ENCODE measurements around the gene DMD. TPM values are rescaled to one million over a fixed set of nuclear protein-coding genes. Genes with fewer than 3 reads are reported as not detected.

DMD gene
- polyA plus RNA-seq, 1 donor from 2014 or later, result 3.1 TPM

GRCh38 chrX:32893751-32894150, 317.6 kb downstream of the DMD start:
- peaks cover 0 to 2% (median 0%) of the 10 kb centered on the region in 3 donors for H3K9me3 Mint-ChIP-seq
- no peaks in the 10 kb centered on the region for H3K4me1 Mint-ChIP-seq
- no peaks in the 10 kb centered on the region for H3K27me3 Mint-ChIP-seq
- H3K36me3 Mint-ChIP-seq, result no peaks in the 10 kb centered on the region
- H3K4me3 Mint-ChIP-seq, result no peak overlapping the region
- no peak overlapping the region for H3K27ac Mint-ChIP-seq

DNA sequence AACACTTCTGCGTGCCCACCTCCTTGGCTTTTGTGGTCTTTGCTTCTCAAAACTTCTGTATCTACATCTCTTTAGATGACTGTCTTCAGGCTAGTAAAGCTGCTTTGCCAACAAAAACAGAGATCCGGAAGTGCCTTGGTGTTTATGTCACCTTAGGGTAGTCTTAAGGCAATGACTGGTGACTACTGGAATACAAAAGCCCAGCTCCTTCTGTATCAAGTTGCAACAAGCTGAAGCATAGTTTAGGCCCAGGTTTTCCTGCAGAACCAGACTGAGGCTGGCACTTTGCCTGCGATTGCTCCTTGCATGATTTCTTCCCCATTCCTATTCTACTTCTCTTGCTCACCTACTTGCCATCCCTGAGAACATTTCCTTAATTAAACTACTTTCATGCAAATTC, 333.8 kb downstream of the DMD start:
- Mint-ChIP-seq H3K4me3 (no peak overlapping the region), H3K27ac (no peak overlapping the region), H3K9me3 (peaks cover 0 to 16% (median 0%) of the 10 kb centered on the region in 3 donors), H3K4me1 (no peaks in the 10 kb centered on the region), H3K27me3 (no peaks in the 10 kb centered on the region), H3K36me3 (no peaks in the 10 kb centered on the region)

DNA sequence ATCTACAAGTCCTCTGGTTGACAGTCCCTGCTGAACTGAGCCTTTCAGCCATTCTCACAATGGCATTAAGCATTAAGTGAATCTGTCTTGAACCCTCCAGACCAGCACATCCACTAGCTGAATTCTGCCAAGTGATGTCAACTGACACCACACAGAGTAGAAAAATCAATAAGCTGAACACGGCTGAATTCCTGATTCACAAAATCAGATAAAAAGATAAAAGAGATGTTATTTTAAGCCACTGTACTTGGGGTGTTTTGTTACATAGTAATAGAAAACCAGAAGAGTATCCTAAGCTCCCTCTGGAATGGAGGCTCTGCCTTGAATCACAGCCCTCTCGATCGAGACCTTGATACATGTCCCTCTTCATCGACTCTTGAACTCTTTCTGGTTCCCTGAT, 336.5 kb downstream of the DMD start:
- no peaks in the 10 kb centered on the region for H3K27me3 Mint-ChIP-seq
- H3K4me1 Mint-ChIP-seq, result no peaks in the 10 kb centered on the region
- H3K36me3 Mint-ChIP-seq, result no peaks in the 10 kb centered on the region
- peak overlapping the region in 1 of 3 donors; percentile 6 for H3K27ac Mint-ChIP-seq
- no peak overlapping the region for H3K4me3 Mint-ChIP-seq
- peaks cover 0 to 14% (median 1%) of the 10 kb centered on the region in 3 donors for H3K9me3 Mint-ChIP-seq

DNA sequence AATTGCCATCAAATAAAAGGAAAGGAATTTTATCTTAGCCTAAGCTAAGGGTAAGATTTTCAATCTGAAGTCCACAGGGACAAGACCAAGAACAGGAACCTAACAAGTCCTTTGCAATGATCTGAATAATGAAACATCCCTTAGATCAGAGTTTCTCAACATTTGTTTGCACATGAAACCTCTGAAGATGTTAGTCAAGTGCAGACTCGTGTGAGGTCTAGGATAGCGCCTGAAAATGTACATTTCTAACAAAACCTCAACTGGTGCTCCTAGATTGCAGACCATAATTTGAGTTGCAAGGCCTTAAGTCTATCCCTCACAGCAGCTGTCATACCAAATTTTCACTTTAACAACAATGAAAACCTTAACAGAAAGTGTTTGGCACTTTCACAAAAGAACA, 337.6 kb downstream of the DMD start:
- Mint-ChIP-seq H3K9me3 (peaks cover 0 to 13% (median 1%) of the 10 kb centered on the region in 3 donors), H3K36me3 (no peaks in the 10 kb centered on the region), H3K27me3 (no peaks in the 10 kb centered on the region)

DNA sequence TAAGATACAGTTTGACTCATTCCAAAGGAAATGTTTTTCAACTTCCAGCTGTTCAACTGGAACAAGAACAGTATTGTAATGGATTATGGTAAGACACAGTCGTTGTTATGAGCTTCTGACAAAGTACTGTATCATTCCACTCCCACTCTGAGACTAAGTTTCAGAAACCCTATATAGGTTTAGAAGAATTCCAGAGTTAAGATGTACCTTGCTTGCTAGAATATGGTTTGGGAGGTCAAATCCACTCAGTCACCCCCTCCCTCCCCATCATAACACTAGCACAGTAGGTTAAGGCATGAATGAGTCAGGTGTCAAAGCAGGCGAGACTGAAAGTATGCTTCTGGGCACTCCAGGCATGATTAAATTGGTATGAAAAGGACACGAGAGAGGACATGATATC, 339.7 kb downstream of the DMD start:
- Mint-ChIP-seq H3K4me3 (no peak overlapping the region), H3K36me3 (no peaks in the 10 kb centered on the region), H3K9me3 (peaks cover 0 to 9% (median 3%) of the 10 kb centered on the region in 3 donors), H3K4me1 (no peaks in the 10 kb centered on the region), H3K27me3 (no peaks in the 10 kb centered on the region), H3K27ac (no peak overlapping the region)

More for the DNA sequence above, 337.6 kb downstream of the DMD start:
- Mint-ChIP-seq H3K4me3 (no peak overlapping the region), H3K27ac (no peak overlapping the region), H3K4me1 (no peaks in the 10 kb centered on the region)

GRCh38 chrX:32868524-32868895, 342.8 kb downstream of the DMD start:
- Mint-ChIP-seq H3K27ac (no peak overlapping the region), H3K4me1 (no peaks in the 10 kb centered on the region), H3K4me3 (no peak overlapping the region), H3K27me3 (no peaks in the 10 kb centered on the region), H3K36me3 (no peaks in the 10 kb centered on the region), H3K9me3 (peaks cover 0 to 3% (median under 1%) of the 10 kb centered on the region in 3 donors)

GRCh38 chrX:32867781-32868523, 343.4 kb downstream of the DMD start:
- Mint-ChIP-seq H3K4me1 (no peaks in the 10 kb centered on the region), H3K9me3 (peaks cover 0 to 4% (median 2%) of the 10 kb centered on the region in 3 donors), H3K36me3 (no peaks in the 10 kb centered on the region), H3K27me3 (no peaks in the 10 kb centered on the region), H3K4me3 (no peak overlapping the region), H3K27ac (no peak overlapping the region)

DNA sequence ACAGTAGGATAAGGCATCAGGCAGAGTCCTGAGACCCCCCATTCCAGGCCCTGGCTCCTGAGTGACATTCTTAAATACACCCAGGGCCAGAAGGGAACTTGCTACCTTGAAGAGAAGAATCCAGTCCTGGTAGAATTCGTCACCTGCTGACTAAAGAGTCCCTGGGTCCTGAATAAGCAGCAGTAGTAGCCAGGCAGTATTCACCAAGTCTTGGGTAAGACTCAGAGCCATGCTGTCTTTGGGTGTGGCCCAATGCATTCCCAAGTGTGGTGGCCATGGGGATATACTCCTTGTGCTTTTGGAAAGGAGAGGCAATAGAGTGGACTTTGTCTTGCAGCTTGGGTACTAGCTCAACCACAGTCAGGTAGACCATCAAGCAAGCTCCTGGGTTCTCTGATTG, 359.1 kb downstream of the DMD start:
- no peaks in the 10 kb centered on the region for H3K27me3 Mint-ChIP-seq
- H3K27ac Mint-ChIP-seq, result no peak overlapping the region
- H3K9me3 Mint-ChIP-seq, result peaks cover 1 to 9% (median 7%) of the 10 kb centered on the region in 3 donors
- H3K4me3 Mint-ChIP-seq, result no peak overlapping the region
- no peaks in the 10 kb centered on the region for H3K36me3 Mint-ChIP-seq
- no peaks in the 10 kb centered on the region for H3K4me1 Mint-ChIP-seq

DNA sequence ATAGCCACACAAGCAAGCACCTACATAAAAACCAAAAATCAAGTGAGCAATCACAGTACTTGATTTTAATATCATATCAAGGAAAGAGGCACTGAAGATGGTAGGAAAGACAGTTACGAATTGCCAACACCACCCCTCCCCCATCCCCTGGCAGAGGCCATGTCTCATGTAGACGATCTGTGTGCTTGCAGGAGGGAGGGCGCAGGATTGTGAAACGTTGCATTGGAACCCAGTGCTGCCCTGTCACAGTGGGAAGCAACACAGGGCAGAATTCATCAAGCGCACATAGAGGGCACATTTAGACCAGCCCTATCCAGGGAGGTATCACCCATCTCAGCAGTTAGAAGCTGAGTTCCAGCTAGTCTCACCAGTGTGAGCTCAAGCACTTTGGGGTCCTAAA, 359.8 kb downstream of the DMD start:
- H3K9me3 Mint-ChIP-seq, result peaks cover 1 to 9% (median 7%) of the 10 kb centered on the region in 3 donors
- no peak overlapping the region for H3K27ac Mint-ChIP-seq
- no peaks in the 10 kb centered on the region for H3K36me3 Mint-ChIP-seq
- H3K4me3 Mint-ChIP-seq, result no peak overlapping the region
- H3K4me1 Mint-ChIP-seq, result no peaks in the 10 kb centered on the region
- H3K27me3 Mint-ChIP-seq, result no peaks in the 10 kb centered on the region

DNA sequence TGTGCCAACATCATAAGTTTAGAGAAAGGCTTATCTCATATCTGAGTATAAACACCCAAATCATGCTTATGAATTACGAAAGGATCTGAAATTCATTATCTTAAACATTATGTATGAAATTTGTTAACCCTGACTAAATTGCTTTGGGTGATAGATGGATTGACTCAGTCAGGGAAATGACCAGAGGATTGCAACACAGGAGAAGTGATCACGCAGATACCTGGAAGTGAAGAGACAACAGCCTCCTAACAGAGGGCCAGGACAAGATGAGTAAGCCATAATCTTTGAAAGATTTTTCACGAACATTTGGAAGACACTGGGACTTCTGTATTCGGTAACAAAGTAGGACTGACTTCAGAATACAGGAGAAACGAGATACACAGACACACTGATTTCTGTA, 363.4 kb downstream of the DMD start:
- H3K4me1 Mint-ChIP-seq, result no peaks in the 10 kb centered on the region
- no peak overlapping the region for H3K4me3 Mint-ChIP-seq
- H3K36me3 Mint-ChIP-seq, result peaks cover 1% of the 10 kb centered on the region
- peaks cover 1 to 3% (median 1%) of the 10 kb centered on the region in 3 donors for H3K9me3 Mint-ChIP-seq
- H3K27ac Mint-ChIP-seq, result no peak overlapping the region
- no peaks in the 10 kb centered on the region for H3K27me3 Mint-ChIP-seq

DNA sequence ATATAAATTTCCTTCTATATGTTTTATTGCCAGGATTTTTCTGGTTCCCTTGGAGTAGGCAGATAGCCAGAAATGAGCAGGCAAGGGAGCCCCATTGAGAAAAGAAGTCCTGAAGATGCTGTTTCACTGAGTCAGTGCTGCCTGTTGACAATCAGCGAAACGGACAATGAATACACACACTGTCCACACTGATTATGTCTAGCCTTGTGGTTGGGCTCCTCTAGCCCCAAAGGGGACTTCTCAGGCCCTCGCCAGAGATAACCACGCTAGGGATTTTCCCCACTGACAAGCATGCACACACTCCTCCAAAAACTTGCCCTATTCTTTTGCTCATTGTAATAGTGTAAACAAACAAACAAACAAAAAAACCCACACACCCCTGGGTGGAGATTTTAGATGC, 369.3 kb downstream of the DMD start:
- peaks cover 0 to 1% (median 0%) of the 10 kb centered on the region in 3 donors for H3K4me1 Mint-ChIP-seq

GRCh38 chrX:32839781-32840180, 371.6 kb downstream of the DMD start:
- Mint-ChIP-seq H3K4me3 (no peak overlapping the region), H3K9me3 (peaks cover 2 to 4% (median 3%) of the 10 kb centered on the region in 3 donors), H3K27me3 (no peaks in the 10 kb centered on the region), H3K27ac (no peak overlapping the region), H3K36me3 (no peaks in the 10 kb centered on the region), H3K4me1 (peaks cover 0 to 1% (median 0%) of the 10 kb centered on the region in 3 donors)

More for the DNA sequence above, 369.3 kb downstream of the DMD start:
- peaks cover 2 to 4% (median 3%) of the 10 kb centered on the region in 3 donors for H3K9me3 Mint-ChIP-seq
- H3K27me3 Mint-ChIP-seq, result no peaks in the 10 kb centered on the region
- peaks cover 1% of the 10 kb centered on the region for H3K36me3 Mint-ChIP-seq
- H3K27ac Mint-ChIP-seq, result no peak overlapping the region
- H3K4me3 Mint-ChIP-seq, result no peak overlapping the region

GRCh38 chrX:32825009-32825408, 386.3 kb downstream of the DMD start:
- H3K27me3 Mint-ChIP-seq, result no peaks in the 10 kb centered on the region
- no peaks in the 10 kb centered on the region for H3K4me1 Mint-ChIP-seq
- H3K9me3 Mint-ChIP-seq, result peaks cover 0 to 1% (median 0%) of the 10 kb centered on the region in 3 donors
- H3K27ac Mint-ChIP-seq, result no peak overlapping the region
- no peak overlapping the region for H3K4me3 Mint-ChIP-seq
- no peaks in the 10 kb centered on the region for H3K36me3 Mint-ChIP-seq

GRCh38 chrX:32804034-32804433, 407.3 kb downstream of the DMD start:
- Mint-ChIP-seq H3K27ac (no peak overlapping the region), H3K36me3 (no peaks in the 10 kb centered on the region), H3K9me3 (peaks cover 0 to 8% (median 4%) of the 10 kb centered on the region in 3 donors), H3K4me1 (no peaks in the 10 kb centered on the region), H3K27me3 (no peaks in the 10 kb centered on the region), H3K4me3 (no peak overlapping the region)

DNA sequence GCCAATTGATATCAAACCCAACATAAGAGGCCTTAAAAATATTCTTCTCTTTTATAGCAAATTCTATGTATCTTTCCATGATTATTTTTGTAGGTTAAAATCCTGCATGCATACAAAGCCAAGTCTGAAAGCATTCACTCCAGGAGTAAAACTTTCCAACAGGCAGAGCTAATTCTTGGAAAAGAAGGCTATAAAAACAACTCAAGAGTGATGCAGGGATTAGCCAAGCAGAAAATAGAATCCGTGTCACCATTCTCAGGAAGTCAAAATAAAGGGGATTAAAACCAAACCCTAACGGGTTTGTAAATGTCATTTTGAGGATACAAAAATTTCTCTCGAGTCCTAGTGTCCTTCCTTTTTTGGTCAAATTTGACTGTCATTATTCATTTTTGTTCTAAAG, 412.4 kb downstream of the DMD start:
- Mint-ChIP-seq H3K36me3 (no peaks in the 10 kb centered on the region), H3K9me3 (peaks cover 0 to 11% (median 4%) of the 10 kb centered on the region in 3 donors), H3K27ac (no peak overlapping the region), H3K4me1 (no peaks in the 10 kb centered on the region), H3K27me3 (no peaks in the 10 kb centered on the region), H3K4me3 (no peak overlapping the region)

GRCh38 chrX:32788936-32789335, 422.4 kb downstream of the DMD start:
- H3K27ac Mint-ChIP-seq, result no peak overlapping the region
- H3K4me3 Mint-ChIP-seq, result no peak overlapping the region
- H3K9me3 Mint-ChIP-seq, result peaks cover 0 to 2% (median 2%) of the 10 kb centered on the region in 3 donors
- H3K4me1 Mint-ChIP-seq, result no peaks in the 10 kb centered on the region
- H3K27me3 Mint-ChIP-seq, result no peaks in the 10 kb centered on the region
- peaks cover 1% of the 10 kb centered on the region for H3K36me3 Mint-ChIP-seq
